ENCODE measurements around the gene CHST11.

CHST11 gene

GRCh38 chr12:104588921-104589590, 132.3 kb downstream of the CHST11 start:
- DNase-seq: no peak

GRCh38 chr12:104590022-104590421, 133.3 kb downstream of the CHST11 start:
- DNase-seq: no peak

- no peak for DNase-seq
Measured at GRCh38 chr12:104591257-104591885, 134.6 kb downstream of the CHST11 start.

GRCh38 chr12:104593482-104593881, 136.7 kb downstream of the CHST11 start:
- no peak for DNase-seq

GRCh38 chr12:104596134-104596799, 139.5 kb downstream of the CHST11 start:
- no peak for DNase-seq

GRCh38 chr12:104596898-104597843, 140.4 kb downstream of the CHST11 start:
- DNase-seq: peak; percentile 81

- DNase-seq: no peak
Measured at GRCh38 chr12:104598342-104599271, 141.9 kb downstream of the CHST11 start.

- DNase-seq: no peak
Measured at GRCh38 chr12:104599272-104600035, 142.7 kb downstream of the CHST11 start.

GRCh38 chr12:104600036-104600712, 143.4 kb downstream of the CHST11 start:
- DNase-seq: no peak

- DNase-seq: no peak
Measured at GRCh38 chr12:104600790-104601739, 144.3 kb downstream of the CHST11 start.

GRCh38 chr12:104602406-104602805, 145.7 kb downstream of the CHST11 start:
- no peak for DNase-seq

GRCh38 chr12:104602896-104603295, 146.1 kb downstream of the CHST11 start:
- DNase-seq: no peak

- DNase-seq: no peak
Measured at GRCh38 chr12:104603545-104603973, 146.8 kb downstream of the CHST11 start.

GRCh38 chr12:104604070-104604994, 147.6 kb downstream of the CHST11 start:
- no peak for DNase-seq

- DNase-seq: peak; percentile 81
Measured at GRCh38 chr12:104604995-104605675, 148.4 kb downstream of the CHST11 start.

- DNase-seq: peak; percentile 81
Measured at GRCh38 chr12:104605685-104606084, 148.9 kb downstream of the CHST11 start.

- no peak for DNase-seq
Measured at GRCh38 chr12:104608998-104609397, 152.2 kb downstream of the CHST11 start.
